ENCODE measurements around the gene FRMD4A. TPM values are rescaled to one million over a fixed set of nuclear protein-coding genes. Genes with fewer than 3 reads are reported as not detected.
A peak's percentile ranks its signal among the peaks of the same experiment; 100 is the strongest.
"Not testable (repeated sequence)": the region's sequence is repeated elsewhere in the genome, so short reads cannot be mapped to it uniquely, and the experiment has no call there.

Gene FRMD4A
- total RNA-seq, 1 experiment from 2014 or later = 20.2 TPM

GRCh38 chr10:14102056-14102455, 228.7 kb downstream of the FRMD4A start:
- peak; percentile 58 for DNase-seq (ENCODE audit: low read depth)

DNA sequence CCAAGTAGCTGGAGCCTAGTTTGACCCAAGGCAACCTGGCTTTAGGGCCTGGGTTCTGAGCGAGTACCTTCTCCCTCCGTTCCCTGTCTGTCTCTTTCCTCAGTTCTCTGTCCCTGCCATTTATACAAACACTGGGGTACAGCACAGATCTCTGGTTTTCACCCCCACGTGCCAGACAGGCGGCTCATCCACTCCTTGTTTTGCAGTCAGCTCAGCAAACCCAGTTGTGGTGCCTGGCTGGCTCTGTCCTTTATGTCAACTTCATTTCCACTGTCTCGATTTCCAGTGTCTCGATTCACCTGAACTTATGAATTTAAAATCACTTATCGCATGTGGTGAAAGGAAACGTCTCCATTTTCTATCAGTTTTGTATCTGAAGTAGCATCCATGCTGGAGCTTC, 230.8 kb downstream of the FRMD4A start:
- no peak for DNase-seq (ENCODE audit: low read depth)

- peak; percentile 13 for DNase-seq (ENCODE audit: low read depth)
These were observed 236.8 kb downstream of the FRMD4A start for GRCh38 chr10:14093730-14094484.

DNA sequence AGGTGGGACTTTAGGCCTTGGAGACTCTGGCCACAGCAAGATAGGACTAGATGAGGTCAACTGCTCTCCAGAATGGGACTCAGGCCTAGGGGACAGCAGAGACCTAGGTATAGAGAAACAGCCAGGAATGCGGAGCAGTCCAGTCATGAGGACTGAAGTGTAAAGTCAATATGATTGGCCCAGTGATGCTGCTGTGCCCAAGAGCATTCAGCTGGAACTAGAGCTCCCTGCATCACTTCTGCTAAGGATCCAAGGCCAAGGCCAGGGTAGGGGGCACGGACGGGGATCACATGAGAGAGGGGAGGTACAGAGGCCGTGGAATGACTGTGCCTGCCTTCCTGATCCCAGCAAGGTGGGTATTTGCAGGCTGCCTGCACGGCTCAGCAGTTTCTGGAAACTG, 237.9 kb downstream of the FRMD4A start:
- no peak for DNase-seq (ENCODE audit: low read depth)

- no peak for DNase-seq (ENCODE audit: low read depth)
These were observed 241.0 kb downstream of the FRMD4A start for GRCh38 chr10:14089556-14090292.

- DNase-seq (ENCODE audit: low read depth) = no peak
These were observed 243.2 kb downstream of the FRMD4A start for GRCh38 chr10:14087566-14087965.

DNA sequence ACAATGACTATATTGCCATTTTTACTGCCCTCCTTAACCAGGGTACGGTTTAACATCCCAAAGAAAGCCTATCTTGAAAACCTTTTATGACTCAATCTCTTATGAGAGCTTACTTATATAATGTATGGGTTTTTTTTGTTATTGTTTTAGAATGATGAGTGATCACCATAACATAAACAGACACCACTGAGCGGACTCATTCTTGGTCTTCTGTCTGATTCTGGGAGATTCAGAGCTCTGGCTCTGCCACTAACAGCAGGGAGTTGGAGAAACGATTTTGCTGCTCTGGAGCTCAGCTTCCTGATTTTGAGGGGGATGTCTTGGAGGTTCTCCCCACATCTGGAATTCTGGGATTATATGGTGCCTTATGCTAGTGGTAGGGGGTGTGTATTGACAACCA, 244.1 kb downstream of the FRMD4A start:
- DNase-seq (ENCODE audit: low read depth) = peak; percentile 51

DNA sequence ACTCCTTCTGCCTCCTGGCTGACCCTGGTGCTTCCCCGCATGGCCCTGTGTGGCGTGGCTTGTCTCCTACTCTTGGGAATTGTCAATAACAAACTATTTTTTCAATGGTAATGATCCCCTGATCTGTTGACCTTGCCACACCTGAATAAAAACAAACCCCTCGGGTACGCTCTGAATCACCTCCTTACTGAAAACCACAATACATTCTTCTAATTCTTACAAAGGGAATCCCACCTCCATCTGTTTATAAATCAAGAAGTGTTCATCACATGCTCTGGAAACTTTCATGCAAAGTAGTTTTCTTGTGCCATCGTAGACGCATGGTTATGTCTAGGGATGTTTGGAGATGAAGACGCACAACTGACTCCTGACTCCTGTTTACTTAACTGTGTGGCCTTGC, 245.8 kb downstream of the FRMD4A start:
- peak; percentile 54 for DNase-seq (ENCODE audit: low read depth)

- DNase-seq (ENCODE audit: low read depth) = no peak
These were observed 249.9 kb downstream of the FRMD4A start for GRCh38 chr10:14080795-14081194.

- DNase-seq (ENCODE audit: low read depth) = no peak
These were observed 253.3 kb downstream of the FRMD4A start for GRCh38 chr10:14077430-14077829.

DNA sequence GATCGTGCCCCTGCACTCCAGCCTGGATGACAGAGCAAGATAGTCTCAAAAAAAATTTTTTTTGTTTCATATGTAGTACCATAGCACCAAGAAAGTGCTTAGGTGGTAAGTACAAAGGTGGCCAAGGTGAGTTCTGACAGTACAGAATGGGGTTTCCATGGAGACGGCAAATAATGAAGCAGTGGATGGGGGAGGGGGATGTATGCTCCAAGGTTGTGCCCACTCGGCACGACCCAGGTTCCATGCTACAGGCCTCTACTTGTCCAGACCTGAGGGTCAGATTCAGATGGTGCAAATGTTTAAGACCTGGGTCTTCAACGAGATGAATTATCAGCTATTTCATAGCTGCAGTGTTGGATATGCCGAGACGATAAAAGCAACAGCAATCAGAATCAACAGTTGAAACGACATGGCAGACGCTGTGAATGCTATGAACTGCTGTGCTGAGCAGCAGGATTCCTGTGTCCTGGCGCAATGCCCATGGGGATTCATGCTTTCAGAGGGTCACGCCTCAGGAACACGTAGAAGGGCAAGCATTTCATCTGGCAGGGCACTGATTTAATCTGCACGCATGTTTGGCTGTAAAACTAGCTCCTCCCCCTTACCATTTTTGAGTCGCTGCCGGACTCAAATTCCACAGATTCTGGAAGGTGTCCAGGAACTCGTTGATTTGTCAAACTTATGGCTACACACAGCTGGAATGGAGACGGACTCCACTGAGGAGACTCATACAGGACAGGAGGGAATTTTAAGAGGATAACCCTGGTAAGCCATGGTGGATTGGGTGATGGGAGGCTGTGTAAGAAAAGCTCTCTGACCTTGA, 256.5 kb downstream of the FRMD4A start:
- peak; percentile 97 for DNase-seq (ENCODE audit: low read depth)

- DNase-seq (ENCODE audit: low read depth) = no peak
These were observed 258.2 kb downstream of the FRMD4A start for GRCh38 chr10:14072541-14072940.

GRCh38 chr10:14071956-14072355, 258.8 kb downstream of the FRMD4A start:
- DNase-seq (ENCODE audit: low read depth) = no peak

GRCh38 chr10:14068601-14069250, 262.0 kb downstream of the FRMD4A start:
- DNase-seq (ENCODE audit: low read depth) = no peak

DNA sequence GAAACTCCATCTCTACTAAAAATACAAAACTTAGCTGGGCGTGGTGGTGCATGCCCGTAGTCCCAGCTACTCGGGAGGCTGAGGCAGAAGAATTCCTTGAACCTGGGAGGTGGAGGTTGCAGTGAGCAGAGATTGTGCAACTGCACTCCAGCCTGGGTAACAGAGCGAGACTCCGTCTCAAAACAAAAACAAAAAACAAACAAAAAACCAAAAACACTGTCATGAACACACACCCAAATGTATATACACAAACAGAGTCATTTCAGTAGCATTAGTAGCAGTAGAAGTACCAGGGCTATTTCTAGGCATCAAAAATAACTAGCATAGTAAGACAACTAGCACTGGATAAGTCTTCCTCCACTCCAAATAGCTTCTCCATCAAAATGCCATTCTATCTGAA, 263.1 kb downstream of the FRMD4A start:
- DNase-seq (ENCODE audit: low read depth) = not testable (repeated sequence)

GRCh38 chr10:14066106-14066505, 264.6 kb downstream of the FRMD4A start:
- DNase-seq (ENCODE audit: low read depth) = no peak

DNA sequence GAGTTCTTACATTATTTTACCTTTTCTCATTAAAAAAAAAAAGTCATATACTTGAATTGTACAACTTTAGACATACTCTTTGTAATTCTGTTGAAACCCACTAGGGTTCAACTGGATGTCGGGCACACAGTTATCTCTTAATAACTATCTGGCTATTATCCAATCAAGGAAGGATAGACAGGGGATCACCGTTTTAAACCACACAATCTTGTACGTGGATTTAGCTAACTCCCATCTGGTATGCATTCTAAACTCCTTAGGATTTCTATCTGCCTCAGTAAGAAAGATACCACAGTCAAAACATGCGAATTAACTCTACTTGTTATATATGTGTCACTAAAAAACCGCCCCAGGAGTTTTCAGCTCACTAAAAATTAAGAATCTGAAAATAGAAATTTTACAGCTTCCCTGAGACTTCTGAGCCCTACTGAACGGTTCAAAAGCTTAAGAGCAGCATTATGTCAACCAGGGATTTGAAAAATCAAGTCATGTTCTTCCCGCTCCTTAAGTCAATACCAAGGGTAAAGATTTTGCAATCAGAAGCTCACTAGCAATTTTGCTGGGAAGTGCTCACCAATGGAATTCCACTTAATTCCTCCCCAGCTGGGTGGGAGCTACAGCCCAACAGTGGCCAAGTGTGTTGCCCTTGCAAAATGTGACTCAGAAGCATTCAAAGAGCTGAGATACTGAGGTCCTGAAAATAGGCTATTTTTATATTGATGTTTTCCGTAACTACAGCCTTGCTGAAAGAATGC, 267.0 kb downstream of the FRMD4A start:
- no peak for DNase-seq (ENCODE audit: low read depth)

DNA sequence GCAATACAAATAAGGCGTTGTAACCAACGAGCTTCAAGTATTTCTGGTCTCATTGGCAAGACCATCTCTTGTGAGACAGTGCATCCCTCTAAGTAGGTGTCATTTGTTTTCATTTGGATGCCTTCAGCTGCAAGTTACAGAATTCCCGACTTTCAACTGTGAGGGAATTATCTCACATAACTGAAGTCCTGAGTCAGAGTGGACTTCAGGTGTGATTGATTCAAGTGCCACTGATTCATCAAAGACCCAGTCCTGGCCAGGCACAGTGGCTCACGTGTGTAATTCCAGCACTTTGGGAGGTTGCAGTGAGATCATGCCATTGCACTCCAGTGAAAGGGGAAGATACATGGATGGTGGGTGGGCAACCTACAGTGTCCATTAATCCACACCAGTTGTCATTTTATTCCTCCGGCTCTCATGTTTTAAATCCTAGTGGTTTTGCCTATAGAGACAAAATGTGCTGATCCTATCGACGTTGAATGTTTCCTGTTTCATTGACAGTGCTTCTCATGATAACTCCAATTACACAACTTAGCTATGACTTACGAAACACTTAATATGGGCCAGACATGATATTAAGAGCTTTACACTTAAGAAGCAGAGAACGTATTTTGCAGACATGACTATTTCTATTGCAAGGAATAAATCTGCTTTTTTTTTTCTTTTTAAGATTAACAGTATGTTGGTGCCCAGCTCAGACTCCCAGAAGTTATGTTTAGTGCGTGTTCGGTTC, 268.0 kb downstream of the FRMD4A start:
- DNase-seq (ENCODE audit: low read depth) = peak; percentile 18

DNA sequence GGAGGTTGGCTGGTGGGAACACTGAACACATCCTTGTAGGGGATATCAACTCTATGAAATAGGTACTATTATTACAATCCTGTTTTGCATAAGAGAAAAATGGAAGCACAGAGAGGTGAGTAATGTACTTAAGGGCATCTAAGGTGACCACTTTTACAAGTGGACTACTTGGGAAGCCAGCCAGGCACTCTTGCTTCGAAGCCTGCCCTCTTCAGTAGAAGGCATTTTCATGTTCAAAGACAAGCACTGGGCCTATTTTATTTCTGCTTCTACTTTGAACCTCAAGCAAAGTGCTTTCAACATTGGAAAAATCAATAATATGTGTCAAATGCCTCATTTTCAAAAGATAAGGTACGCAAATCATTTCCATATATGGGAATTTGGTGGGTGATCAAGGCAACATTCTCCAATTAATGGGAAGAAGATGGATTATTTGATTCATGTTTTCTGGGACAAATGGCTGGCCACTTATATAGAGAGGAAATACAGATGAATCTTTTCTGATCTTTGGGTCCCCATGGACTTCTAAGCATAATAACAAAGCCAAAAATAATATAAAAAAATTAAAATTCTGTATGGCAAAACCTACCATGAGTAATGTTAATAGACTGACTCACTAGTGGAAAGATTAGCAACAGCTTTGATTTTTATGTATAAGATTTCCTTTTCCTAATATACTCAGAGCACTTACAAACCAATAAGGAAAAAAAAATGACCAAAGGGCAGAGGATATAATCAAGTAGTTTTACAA, 270.2 kb downstream of the FRMD4A start:
- no peak for DNase-seq (ENCODE audit: low read depth)
